MCF 10A (cell line): Measurements from ENCODE around the gene SEPTIN11. TPM values are rescaled to one million over a fixed set of nuclear protein-coding genes. Genes with fewer than 3 reads are reported as not detected.

Experiments used
- BruUV-seq: library from RNA; stranded (reverse); fragments of 400-500 nt; replicated peaks from 2 replicates; lab custom pipeline; 2021; lab: Mats Ljungman, UMichigan
- CTCF ChIA-PET: fragments of 300-600 bp; sonication (Branson Sonifier 250); formaldehyde crosslinking; extraction: SDS; loops from one replicate; lab custom pipeline; 2021; ENCODE audit warnings: antibody characterized with exemption, inconsistent platforms; lab: Yijun Ruan, JAX
- POLR2A ChIA-PET: fragments of 300-600, 350-650 bp; sonication (Branson Sonifier 250); formaldehyde crosslinking; extraction: SDS; loops from one replicate; lab custom pipeline; 2020; ENCODE audit warnings: antibody characterized with exemption, inconsistent platforms; lab: Yijun Ruan, JAX
- DNase-seq: peaks from one replicate; pipeline ENCODE4 v3.0.0-alpha.2; 2018; ENCODE audit not compliant: unreplicated experiment
- H3K27ac Mint-ChIP-seq: one replicate; pipeline ENCODE4 v1.8.0; 2022; ENCODE audit warnings: mild to moderate bottlenecking, low read depth, mixed read lengths; ENCODE audit not compliant: unreplicated experiment
- H3K27me3 Mint-ChIP-seq: one replicate; pipeline ENCODE4 v1.8.0; 2022; ENCODE audit warnings: mixed read lengths; ENCODE audit not compliant: insufficient read depth, unreplicated experiment
- H3K36me3 Mint-ChIP-seq: one replicate; pipeline ENCODE4 v1.8.0; 2022; ENCODE audit warnings: mild to moderate bottlenecking, moderate library complexity, mixed read lengths; ENCODE audit not compliant: insufficient read depth, unreplicated experiment
- H3K4me1 Mint-ChIP-seq: one replicate; pipeline ENCODE4 v1.8.0; 2022; ENCODE audit warnings: mixed read lengths; ENCODE audit not compliant: insufficient read depth, unreplicated experiment
- H3K4me3 Mint-ChIP-seq: one replicate; pipeline ENCODE4 v1.8.0; 2022; ENCODE audit warnings: mild to moderate bottlenecking, moderate library complexity, mixed read lengths; ENCODE audit not compliant: unreplicated experiment
- H3K9me3 Mint-ChIP-seq: one replicate; pipeline ENCODE4 v1.8.0; 2022; ENCODE audit warnings: mixed read lengths; ENCODE audit not compliant: unreplicated experiment
- CTCF ChIP-seq: fragments of 200-600 bp; IDR thresholded peaks from one replicate; pipeline ENCODE4 v1.8.0; 2022; ENCODE audit warnings: antibody characterized with exemption, mild to moderate bottlenecking; ENCODE audit not compliant: unreplicated experiment
- intact Hi-C: fragments of 100-400 bp; cut with micrococcal nuclease; formaldehyde crosslinking; loops from 2 replicates; pipeline ENCODE4 v1.14.1; 2022
- total RNA-seq: library from RNA; stranded (reverse); gene quantifications from 2 replicates; pipeline ENCODE4 v1.2.3, GENCODE V29; 2022

Gene SEPTIN11
- total RNA-seq, 1 experiment from 2014 or later: 82.7 TPM

- no peak overlapping the region for H3K4me3 Mint-ChIP-seq
- no TSS peak for BruUV-seq
- no peaks in the 10 kb centered on the region for H3K36me3 Mint-ChIP-seq
- peaks cover 34% of the 10 kb centered on the region for H3K4me1 Mint-ChIP-seq
- ChIA-PET CTCF (interaction anchor here (1.5 kb wide), 1 partner anchor 8 kb away, joined by 4 read pairs; no protein-coding TSS in a partner anchor), POLR2A (interaction anchor here (0.6 to 0.9 kb wide), 4 partner anchors 10 to 286 kb away, joined by 3 to 5 read pairs (median 3); no protein-coding TSS in a partner anchor)
- no peak for DNase-seq
- no peak for TF ChIP-seq CTCF
- H3K27ac Mint-ChIP-seq: no peak overlapping the region
- intact Hi-C loops: no loop called here
- no peaks in the 10 kb centered on the region for H3K27me3 Mint-ChIP-seq
- no peaks in the 10 kb centered on the region for H3K9me3 Mint-ChIP-seq
These were observed 28.3 kb downstream of the SEPTIN11 start for GRCh38 chr4:76977736-76978350.

- H3K4me3 Mint-ChIP-seq: no peak overlapping the region
- peaks cover 34% of the 10 kb centered on the region for H3K4me1 Mint-ChIP-seq
- no peaks in the 10 kb centered on the region for H3K9me3 Mint-ChIP-seq
- POLR2A ChIA-PET: no interaction called here
- no peak for DNase-seq
- intact Hi-C loops: no loop called here
- H3K27me3 Mint-ChIP-seq: no peaks in the 10 kb centered on the region
- BruUV-seq: no TSS peak
- no peak for TF ChIP-seq CTCF
- H3K36me3 Mint-ChIP-seq: no peaks in the 10 kb centered on the region
- no peak overlapping the region for H3K27ac Mint-ChIP-seq
- CTCF ChIA-PET: interaction anchor here (0.7 kb wide), 1 partner anchor 549 kb away, joined by 3 read pairs; no protein-coding TSS in a partner anchor
These were observed 29.7 kb downstream of the SEPTIN11 start for GRCh38 chr4:76979236-76979635.

GRCh38 chr4:76980261-76980660 is 30.7 kb downstream of the SEPTIN11 start:
- CTCF ChIA-PET: interaction anchor here (0.6 to 1.5 kb wide), 2 partner anchors 12 to 49 kb away, joined by 4 to 5 read pairs; no protein-coding TSS in a partner anchor
- BruUV-seq: no TSS peak
- Mint-ChIP-seq H3K27ac (no peak overlapping the region), H3K4me1 (peaks cover 43% of the 10 kb centered on the region), H3K36me3 (no peaks in the 10 kb centered on the region), H3K4me3 (no peak overlapping the region), H3K9me3 (no peaks in the 10 kb centered on the region), H3K27me3 (no peaks in the 10 kb centered on the region)
- TF ChIP-seq CTCF: no peak
- POLR2A ChIA-PET: interaction anchor here (0.6 kb wide), 1 partner anchor 180 kb away, joined by 3 read pairs; no protein-coding TSS in a partner anchor
- no peak for DNase-seq
- intact Hi-C loops: no loop called here

GRCh38 chr4:76981644-76982043 is 32.1 kb downstream of the SEPTIN11 start:
- Mint-ChIP-seq H3K27ac (no peak overlapping the region), H3K9me3 (no peaks in the 10 kb centered on the region), H3K36me3 (peaks cover 6% of the 10 kb centered on the region), H3K4me3 (no peak overlapping the region), H3K27me3 (no peaks in the 10 kb centered on the region), H3K4me1 (peaks cover 54% of the 10 kb centered on the region)
- CTCF ChIA-PET: interaction anchor here (0.6 to 1.5 kb wide), 4 partner anchors 10 to 802 kb away, joined by 3 to 5 read pairs (median 3); no protein-coding TSS in a partner anchor
- POLR2A ChIA-PET: interaction anchor here (0.9 kb wide), 1 partner anchor 73 kb away, joined by 3 read pairs; no protein-coding TSS in a partner anchor
- no peak for TF ChIP-seq CTCF
- intact Hi-C loops: no loop called here
- no TSS peak for BruUV-seq
- DNase-seq: no peak
